Endothelial cell of umbilical vein (primary cell): ENCODE measurements around the gene PAPPA2. TPM values are rescaled to one million over a fixed set of nuclear protein-coding genes. Genes with fewer than 3 reads are reported as not detected.

Experiments
- BruUV-seq: library from RNA; stranded (reverse); fragments of 400-500 nt; replicated peaks from 2 replicates; lab custom pipeline; 2021; lab: Mats Ljungman, UMichigan
- CTCF ChIA-PET: fragments of 300-600, 350-600 bp; sonication (Branson Sonifier 250); formaldehyde crosslinking; loops from one replicate; lab custom pipeline; 2021; ENCODE audit warnings: antibody characterized with exemption, inconsistent platforms; lab: Charles Lee
- POLR2A ChIA-PET: fragments of 300-600, 350-600 bp; sonication (Branson Sonifier 250); formaldehyde crosslinking; loops from one replicate; lab custom pipeline; 2021; ENCODE audit warnings: antibody characterized with exemption, inconsistent platforms; lab: Charles Lee
- DNase-seq: peaks from one replicate; pipeline ENCODE4 v3.0.0-alpha.2; 2011; ENCODE audit warnings: low read depth, low spot score
- FAIRE-seq: peaks from 2 replicates; lab custom pipeline; 2011; peaks lifted over from hg19 to GRCh38; lab: Jason Lieb, UNC
- H2AFZ ChIP-seq: 2 replicates; pipeline ENCODE4 v1.6.0; 2012; ENCODE audit warnings: low read depth, low read length, control low read depth, inconsistent platforms
- H3K27ac ChIP-seq: 2 replicates; pipeline ENCODE4 v1.5.1; 2011; ENCODE audit warnings: low read depth, mild to moderate bottlenecking, control low read depth, low read length, moderate library complexity; ENCODE audit not compliant: insufficient read depth
- H3K27me3 ChIP-seq, 2 experiments: 2 replicates each; pipeline versions ENCODE4 v1.6.0 to v1.6.1; 2011; ENCODE audit warnings: low read length in 2 of 2, mixed read lengths in 1 of 2; ENCODE audit not compliant: control insufficient read depth in 2 of 2, insufficient read depth in 2 of 2
- H3K36me3 ChIP-seq, 2 experiments: 2 replicates in 1 of 2; 3 replicates in 1 of 2; pipeline ENCODE4 v1.5.1; 2011; ENCODE audit warnings: low read length in 2 of 2, mild to moderate bottlenecking in 1 of 2, moderate library complexity in 1 of 2; ENCODE audit not compliant: control insufficient read depth in 2 of 2, insufficient read depth in 2 of 2; ENCODE audit errors: extremely low read depth in 1 of 2
- H3K4me1 ChIP-seq: 3 replicates; pipeline ENCODE4 v1.5.1; 2011; ENCODE audit warnings: mild to moderate bottlenecking, low read length; ENCODE audit not compliant: control insufficient read depth, insufficient read depth; ENCODE audit errors: extremely low read depth
- H3K4me2 ChIP-seq: 2 replicates; pipeline ENCODE4 v1.6.1; 2011; ENCODE audit warnings: low read length, control low read depth, mixed read lengths; ENCODE audit not compliant: insufficient read depth
- H3K4me3 ChIP-seq, 3 experiments: fragments of 200-600 bp in 1 of 3; sonication (generic), shearing (Covaris generic) in 1 of 3; replicated peaks in 1 of 3; 2 replicates each; pipeline ENCODE4 v1.5.1; 2011 to 2016; ENCODE audit warnings: control low read depth in 3 of 3, low read length in 3 of 3, mild to moderate bottlenecking in 2 of 3, inconsistent platforms in 1 of 3, low read depth in 1 of 3, moderate library complexity in 1 of 3; ENCODE audit not compliant: insufficient read depth in 1 of 3
- H3K79me2 ChIP-seq: 2 replicates; pipeline ENCODE4 v1.6.0; 2012; ENCODE audit warnings: low read length, inconsistent platforms; ENCODE audit not compliant: control insufficient read depth, insufficient read depth
- H3K9ac ChIP-seq: replicated peaks from 2 replicates; pipeline ENCODE3; 2011; ENCODE audit warnings: low read length, control low read depth; ENCODE audit not compliant: insufficient read depth; ENCODE audit errors: extremely low read depth
- H3K9me1 ChIP-seq: replicated peaks from 3 replicates; pipeline ENCODE4 v1.6.0; 2011; ENCODE audit warnings: mild to moderate bottlenecking, low read length; ENCODE audit not compliant: control insufficient read depth, insufficient read depth; ENCODE audit errors: extremely low read depth
- H3K9me3 ChIP-seq: replicated peaks from 2 replicates; pipeline ENCODE4 v1.5.1; 2012; ENCODE audit warnings: low read length, inconsistent platforms; ENCODE audit not compliant: control insufficient read depth, insufficient read depth
- H4K20me1 ChIP-seq: replicated peaks from 2 replicates; pipeline ENCODE3; 2011; ENCODE audit warnings: mild to moderate bottlenecking, low read length; ENCODE audit not compliant: control insufficient read depth, insufficient read depth; ENCODE audit errors: extremely low read depth
- CTCF ChIP-seq, 2 donors: IDR thresholded peaks; 1 replicate in 1 of 2; 2 replicates in 1 of 2; pipeline ENCODE4 v1.5.1; 2011; ENCODE audit warnings: low read length in 2 of 2, mild to moderate bottlenecking in 2 of 2, moderate library complexity in 2 of 2, control low read depth in 1 of 2, inconsistent platforms in 1 of 2, low read depth in 1 of 2; ENCODE audit not compliant: insufficient read depth in 1 of 2; ENCODE audit errors: extremely low read depth in 1 of 2
- EZH2 ChIP-seq: IDR thresholded peaks from 2 replicates; pipeline ENCODE4 v1.6.1; 2012; ENCODE audit warnings: borderline replicate concordance, low read depth, mild to moderate bottlenecking, moderate library complexity, low read length, inconsistent platforms; ENCODE audit not compliant: severe bottlenecking
- FOS ChIP-seq: IDR thresholded peaks from 2 replicates; pipeline ENCODE4 v1.6.1; 2011; ENCODE audit warnings: mild to moderate bottlenecking, low read length, moderate library complexity, borderline replicate concordance; ENCODE audit not compliant: insufficient read depth
- GATA2 ChIP-seq: IDR thresholded peaks from 2 replicates; pipeline ENCODE4 v1.7.0; 2011; ENCODE audit warnings: low read depth, mild to moderate bottlenecking, moderate library complexity, mixed read lengths, low read length; ENCODE audit not compliant: insufficient read length, insufficient read depth
- JUN ChIP-seq: IDR thresholded peaks from 2 replicates; pipeline ENCODE4 v1.6.1; 2011; ENCODE audit warnings: borderline replicate concordance, low read depth; ENCODE audit not compliant: insufficient read length, insufficient read depth
- MAX ChIP-seq: IDR thresholded peaks from 2 replicates; pipeline ENCODE4 v1.6.1; 2011; ENCODE audit not compliant: insufficient read depth, insufficient read length
- MYC ChIP-seq: IDR thresholded peaks from one replicate; pipeline ENCODE4 v1.6.1; 2011; ENCODE audit warnings: mild to moderate bottlenecking, low read depth, low read length
- POLR2A ChIP-seq: IDR thresholded peaks from 2 replicates; pipeline ENCODE4 v1.6.1; 2012; ENCODE audit warnings: low read depth, mild to moderate bottlenecking, control low read depth, low read length
- POLR2AphosphoS5 ChIP-seq: IDR thresholded peaks from 2 replicates; pipeline ENCODE4 v1.6.1; 2012; ENCODE audit warnings: low read depth, mild to moderate bottlenecking, control low read depth, low read length, moderate library complexity; ENCODE audit not compliant: insufficient read depth
- dilution Hi-C: fragments of 300-500 bp; cut with MboI; formaldehyde crosslinking; loops from one replicate; pipeline ENCODE4 v1.15.0; 2019; ENCODE audit warnings: low sequenced_read_pairs; ENCODE audit not compliant: extremely low pct_ligation_motif_present
- intact Hi-C: fragments of 100-400 bp; cut with micrococcal nuclease; formaldehyde crosslinking; loops from one replicate; pipeline ENCODE4 v1.10.0; 2022
- polyA plus RNA-seq, 4 experiments: library from polyadenylated mRNA; depleted of rRNA in 3 of 4; stranded (reverse) in 3 of 4; unstranded in 1 of 4; fragments of >200 nt; gene quantifications; 2 replicates each; pipeline versions ENCODE4 v1.2.1 to v1.2.3, GENCODE V29; 2011 to 2012; ENCODE audit warnings: missing spikeins in 1 of 4
- total RNA-seq: library from RNA; stranded (reverse); gene quantifications from 2 replicates; pipeline ENCODE4 v1.2.3, GENCODE V29; 2021

PAPPA2 gene
- total and polyA plus RNA-seq, 2 donors (not counting 3 experiments of a cell fraction or from before 2014, with no cell fraction given): not detected

GRCh38 chr1:176779992-176780328, 317.0 kb downstream of the PAPPA2 start:
- no peak overlapping the region for H3K9ac ChIP-seq
- H3K27ac ChIP-seq: no peak overlapping the region
- no peak overlapping the region for H2AFZ ChIP-seq
- H3K79me2 ChIP-seq: no peaks in the 10 kb centered on the region
- H3K9me3 ChIP-seq: peaks cover 2% of the 10 kb centered on the region
- ChIA-PET CTCF (no interaction called here), POLR2A (no interaction called here)
- DNase-seq (no peak), FAIRE-seq (no peak)
- H3K36me3 ChIP-seq: no peaks in the 10 kb centered on the region
- no peaks in the 10 kb centered on the region for H3K9me1 ChIP-seq
- H3K4me1 ChIP-seq: no peaks in the 10 kb centered on the region
- TF ChIP-seq MYC: no peak
- no peak for TF ChIP-seq JUN
- no peak for TF ChIP-seq FOS
- no peak for TF ChIP-seq MAX
- TF ChIP-seq EZH2: no peak
- TF ChIP-seq POLR2A: no peak
- no peak for TF ChIP-seq CTCF (IDR thresholded peaks at IDR 0.05; ENCODE audit: extremely low read depth in 1 of 2, insufficient read depth in 1 of 2, low read depth in 1 of 2, low read length in 2 of 2)
- no peak for TF ChIP-seq GATA2
- TF ChIP-seq POLR2AphosphoS5: no peak
- no peaks in the 10 kb centered on the region for H4K20me1 ChIP-seq
- H3K4me3 ChIP-seq: no peak overlapping the region
- intact Hi-C loops (no loop called here), dilution Hi-C loops (no loop called here)
- H3K27me3 ChIP-seq: no peaks in the 10 kb centered on the region
- no peak overlapping the region for H3K4me2 ChIP-seq
- BruUV-seq: no TSS peak
